Endothelial cell of umbilical vein (primary cell): ENCODE measurements around the gene NUP50. TPM values are rescaled to one million over a fixed set of nuclear protein-coding genes. Genes with fewer than 3 reads are reported as not detected.

Experiments
- BruUV-seq: library from RNA; stranded (reverse); fragments of 400-500 nt; replicated peaks from 2 replicates; lab custom pipeline; 2021; lab: Mats Ljungman, UMichigan
- CTCF ChIA-PET: fragments of 300-600, 350-600 bp; sonication (Branson Sonifier 250); formaldehyde crosslinking; loops from one replicate; lab custom pipeline; 2021; ENCODE audit warnings: antibody characterized with exemption, inconsistent platforms; lab: Charles Lee
- POLR2A ChIA-PET: fragments of 300-600, 350-600 bp; sonication (Branson Sonifier 250); formaldehyde crosslinking; loops from one replicate; lab custom pipeline; 2021; ENCODE audit warnings: antibody characterized with exemption, inconsistent platforms; lab: Charles Lee
- DNase-seq: peaks from one replicate; pipeline ENCODE4 v3.0.0-alpha.2; 2011; ENCODE audit warnings: low read depth, low spot score
- FAIRE-seq: peaks from 2 replicates; lab custom pipeline; 2011; peaks lifted over from hg19 to GRCh38; lab: Jason Lieb, UNC
- H2AFZ ChIP-seq: 2 replicates; pipeline ENCODE4 v1.6.0; 2012; ENCODE audit warnings: low read depth, low read length, control low read depth, inconsistent platforms
- H3K27ac ChIP-seq: 2 replicates; pipeline ENCODE4 v1.5.1; 2011; ENCODE audit warnings: low read depth, mild to moderate bottlenecking, control low read depth, low read length, moderate library complexity; ENCODE audit not compliant: insufficient read depth
- H3K27me3 ChIP-seq, 2 experiments: 2 replicates each; pipeline versions ENCODE4 v1.6.0 to v1.6.1; 2011; ENCODE audit warnings: low read length in 2 of 2, mixed read lengths in 1 of 2; ENCODE audit not compliant: control insufficient read depth in 2 of 2, insufficient read depth in 2 of 2
- H3K36me3 ChIP-seq, 2 experiments: 2 replicates in 1 of 2; 3 replicates in 1 of 2; pipeline ENCODE4 v1.5.1; 2011; ENCODE audit warnings: low read length in 2 of 2, mild to moderate bottlenecking in 1 of 2, moderate library complexity in 1 of 2; ENCODE audit not compliant: control insufficient read depth in 2 of 2, insufficient read depth in 2 of 2; ENCODE audit errors: extremely low read depth in 1 of 2
- H3K4me1 ChIP-seq: 3 replicates; pipeline ENCODE4 v1.5.1; 2011; ENCODE audit warnings: mild to moderate bottlenecking, low read length; ENCODE audit not compliant: control insufficient read depth, insufficient read depth; ENCODE audit errors: extremely low read depth
- H3K4me2 ChIP-seq: 2 replicates; pipeline ENCODE4 v1.6.1; 2011; ENCODE audit warnings: low read length, control low read depth, mixed read lengths; ENCODE audit not compliant: insufficient read depth
- H3K4me3 ChIP-seq, 3 experiments: fragments of 200-600 bp in 1 of 3; sonication (generic), shearing (Covaris generic) in 1 of 3; replicated peaks in 1 of 3; 2 replicates each; pipeline ENCODE4 v1.5.1; 2011 to 2016; ENCODE audit warnings: control low read depth in 3 of 3, low read length in 3 of 3, mild to moderate bottlenecking in 2 of 3, inconsistent platforms in 1 of 3, low read depth in 1 of 3, moderate library complexity in 1 of 3; ENCODE audit not compliant: insufficient read depth in 1 of 3
- H3K79me2 ChIP-seq: 2 replicates; pipeline ENCODE4 v1.6.0; 2012; ENCODE audit warnings: low read length, inconsistent platforms; ENCODE audit not compliant: control insufficient read depth, insufficient read depth
- H3K9ac ChIP-seq: replicated peaks from 2 replicates; pipeline ENCODE3; 2011; ENCODE audit warnings: low read length, control low read depth; ENCODE audit not compliant: insufficient read depth; ENCODE audit errors: extremely low read depth
- H3K9me1 ChIP-seq: replicated peaks from 3 replicates; pipeline ENCODE4 v1.6.0; 2011; ENCODE audit warnings: mild to moderate bottlenecking, low read length; ENCODE audit not compliant: control insufficient read depth, insufficient read depth; ENCODE audit errors: extremely low read depth
- H3K9me3 ChIP-seq: replicated peaks from 2 replicates; pipeline ENCODE4 v1.5.1; 2012; ENCODE audit warnings: low read length, inconsistent platforms; ENCODE audit not compliant: control insufficient read depth, insufficient read depth
- H4K20me1 ChIP-seq: replicated peaks from 2 replicates; pipeline ENCODE3; 2011; ENCODE audit warnings: mild to moderate bottlenecking, low read length; ENCODE audit not compliant: control insufficient read depth, insufficient read depth; ENCODE audit errors: extremely low read depth
- CTCF ChIP-seq, 2 donors: IDR thresholded peaks; 1 replicate in 1 of 2; 2 replicates in 1 of 2; pipeline ENCODE4 v1.5.1; 2011; ENCODE audit warnings: low read length in 2 of 2, mild to moderate bottlenecking in 2 of 2, moderate library complexity in 2 of 2, control low read depth in 1 of 2, inconsistent platforms in 1 of 2, low read depth in 1 of 2; ENCODE audit not compliant: insufficient read depth in 1 of 2; ENCODE audit errors: extremely low read depth in 1 of 2
- EZH2 ChIP-seq: IDR thresholded peaks from 2 replicates; pipeline ENCODE4 v1.6.1; 2012; ENCODE audit warnings: borderline replicate concordance, low read depth, mild to moderate bottlenecking, moderate library complexity, low read length, inconsistent platforms; ENCODE audit not compliant: severe bottlenecking
- FOS ChIP-seq: IDR thresholded peaks from 2 replicates; pipeline ENCODE4 v1.6.1; 2011; ENCODE audit warnings: mild to moderate bottlenecking, low read length, moderate library complexity, borderline replicate concordance; ENCODE audit not compliant: insufficient read depth
- GATA2 ChIP-seq: IDR thresholded peaks from 2 replicates; pipeline ENCODE4 v1.7.0; 2011; ENCODE audit warnings: low read depth, mild to moderate bottlenecking, moderate library complexity, mixed read lengths, low read length; ENCODE audit not compliant: insufficient read length, insufficient read depth
- JUN ChIP-seq: IDR thresholded peaks from 2 replicates; pipeline ENCODE4 v1.6.1; 2011; ENCODE audit warnings: borderline replicate concordance, low read depth; ENCODE audit not compliant: insufficient read length, insufficient read depth
- MAX ChIP-seq: IDR thresholded peaks from 2 replicates; pipeline ENCODE4 v1.6.1; 2011; ENCODE audit not compliant: insufficient read depth, insufficient read length
- MYC ChIP-seq: IDR thresholded peaks from one replicate; pipeline ENCODE4 v1.6.1; 2011; ENCODE audit warnings: mild to moderate bottlenecking, low read depth, low read length
- POLR2A ChIP-seq: IDR thresholded peaks from 2 replicates; pipeline ENCODE4 v1.6.1; 2012; ENCODE audit warnings: low read depth, mild to moderate bottlenecking, control low read depth, low read length
- POLR2AphosphoS5 ChIP-seq: IDR thresholded peaks from 2 replicates; pipeline ENCODE4 v1.6.1; 2012; ENCODE audit warnings: low read depth, mild to moderate bottlenecking, control low read depth, low read length, moderate library complexity; ENCODE audit not compliant: insufficient read depth
- dilution Hi-C: fragments of 300-500 bp; cut with MboI; formaldehyde crosslinking; loops from one replicate; pipeline ENCODE4 v1.15.0; 2019; ENCODE audit warnings: low sequenced_read_pairs; ENCODE audit not compliant: extremely low pct_ligation_motif_present
- intact Hi-C: fragments of 100-400 bp; cut with micrococcal nuclease; formaldehyde crosslinking; loops from one replicate; pipeline ENCODE4 v1.10.0; 2022
- polyA plus RNA-seq, 4 experiments: library from polyadenylated mRNA; depleted of rRNA in 3 of 4; stranded (reverse) in 3 of 4; unstranded in 1 of 4; fragments of >200 nt; gene quantifications; 2 replicates each; pipeline versions ENCODE4 v1.2.1 to v1.2.3, GENCODE V29; 2011 to 2012; ENCODE audit warnings: missing spikeins in 1 of 4
- total RNA-seq: library from RNA; stranded (reverse); gene quantifications from 2 replicates; pipeline ENCODE4 v1.2.3, GENCODE V29; 2021

Gene NUP50
- total and polyA plus RNA-seq, 2 donors (not counting 3 experiments of a cell fraction or from before 2014, with no cell fraction given), result 12.4 to 90.9 TPM

GRCh38 chr22:45171830-45172229 is 8.1 kb downstream of the NUP50 start:
- Histone ChIP-seq H3K9me3 (no peaks in the 10 kb centered on the region), H3K4me1 (peaks cover 9% of the 10 kb centered on the region), H3K36me3 (peaks cover 32 to 37% of the 10 kb centered on the region in 2 experiments), H3K9ac (no peak overlapping the region), H3K4me3 (no peak overlapping the region), H3K27me3 (no peaks in the 10 kb centered on the region), H3K27ac (no peak overlapping the region), H3K9me1 (no peaks in the 10 kb centered on the region), H4K20me1 (peaks cover 6% of the 10 kb centered on the region), H2AFZ (no peak overlapping the region), H3K4me2 (no peak overlapping the region), H3K79me2 (peaks cover 91% of the 10 kb centered on the region)
- dilution Hi-C loops (no loop called here), intact Hi-C loops (no loop called here)
- FAIRE-seq (no peak), DNase-seq (no peak)
- BruUV-seq, result no TSS peak
- TF ChIP-seq GATA2 (no peak), CTCF (IDR thresholded peaks at IDR 0.05; ENCODE audit: extremely low read depth in 1 of 2, insufficient read depth in 1 of 2, low read depth in 1 of 2, low read length in 2 of 2) (no peak), POLR2AphosphoS5 (no peak), FOS (no peak), EZH2 (no peak), MAX (no peak), JUN (no peak), MYC (no peak), POLR2A (no peak)
- CTCF ChIA-PET, result no interaction called here
- POLR2A ChIA-PET, result no interaction called here
